Left colon (tissue), 2 donors: Measurements from ENCODE around the gene PRDX1. TPM values are rescaled to one million over a fixed set of nuclear protein-coding genes. Genes with fewer than 3 reads are reported as not detected.
"Not testable (repeated sequence)": the region's sequence is repeated elsewhere in the genome, so short reads cannot be mapped to it uniquely, and the experiment has no call there.

Experiments
- ATAC-seq: fragments of 200-7000 bp; cut with Tn5 transposase; one replicate; pipeline ENCODE4 v1.9.1; 2020; ENCODE audit warnings: mild to moderate bottlenecking, moderate library complexity
- DNase-seq, 2 donors: peaks; one replicate each; pipeline ENCODE4 v3.0.0-alpha.2; 2020
- intact Hi-C, 2 donors: fragments of 100-400 bp; cut with DNase I in 1 of 2; cut with micrococcal nuclease in 1 of 2; formaldehyde crosslinking; loops; one replicate each; pipeline versions ENCODE4 v1.11.2 to v1.14.0; 2022; cut with DNase I, micrococcal nuclease
- total RNA-seq, 2 donors: library from RNA; stranded (reverse); fragmentation: NEBNext Ultra II Directional; extraction: Animal tissue kit (Norgen Biotek cat#: 25700); gene quantifications; one replicate each; pipeline ENCODE4 v1.2.1, GENCODE V29; 2021
- donor health status: DM: no; HTN: no; CAD: no.
- donor health status: DM: yes; HTN: yes; CAD: no.

The PRDX1 gene
- total RNA-seq, 2 donors from 2014 or later, result 286 to 299 TPM

DNA sequence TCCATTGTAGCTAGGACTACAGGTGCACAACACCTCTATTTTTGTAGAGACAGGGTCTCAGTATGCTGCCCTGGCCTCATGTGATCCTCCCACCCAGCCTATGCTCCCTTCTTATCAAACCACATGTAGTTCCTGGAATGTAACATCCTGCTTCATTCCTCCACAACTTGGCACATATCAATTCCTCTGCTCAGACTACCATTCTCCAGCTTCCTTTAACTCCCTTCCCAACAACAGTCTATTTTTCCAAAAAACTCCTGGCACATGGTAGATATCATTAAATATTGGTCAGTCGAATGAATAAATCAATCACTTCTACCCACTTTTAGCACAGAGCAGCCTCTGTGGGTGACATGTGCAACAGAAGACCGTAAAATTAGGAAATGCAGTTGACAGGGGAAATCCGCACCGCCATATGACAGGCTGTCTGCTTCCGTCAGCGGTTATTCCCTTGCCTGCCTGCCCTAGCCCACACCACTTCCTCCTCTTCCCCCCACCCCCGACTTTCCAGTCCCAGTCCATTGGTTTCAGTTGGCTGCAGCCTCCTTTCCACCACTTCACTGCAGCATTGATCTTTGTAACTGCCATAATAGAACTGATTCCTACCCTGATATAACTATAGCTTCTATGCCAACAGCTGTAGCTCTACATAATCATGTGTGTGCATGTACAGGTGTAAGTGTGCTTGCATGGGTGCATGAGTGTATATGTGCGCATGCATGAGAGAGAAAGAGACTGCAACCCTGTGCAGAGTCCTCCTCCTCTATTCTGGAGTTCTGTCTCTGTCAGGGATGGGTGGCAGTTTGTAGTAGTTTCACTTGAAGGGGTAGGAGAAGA is 22.1 kb upstream of the PRDX1 start:
- intact Hi-C loops, result no loop called here
- no peak for ATAC-seq
- DNase-seq, result peak; percentile 53 to 64

DNA sequence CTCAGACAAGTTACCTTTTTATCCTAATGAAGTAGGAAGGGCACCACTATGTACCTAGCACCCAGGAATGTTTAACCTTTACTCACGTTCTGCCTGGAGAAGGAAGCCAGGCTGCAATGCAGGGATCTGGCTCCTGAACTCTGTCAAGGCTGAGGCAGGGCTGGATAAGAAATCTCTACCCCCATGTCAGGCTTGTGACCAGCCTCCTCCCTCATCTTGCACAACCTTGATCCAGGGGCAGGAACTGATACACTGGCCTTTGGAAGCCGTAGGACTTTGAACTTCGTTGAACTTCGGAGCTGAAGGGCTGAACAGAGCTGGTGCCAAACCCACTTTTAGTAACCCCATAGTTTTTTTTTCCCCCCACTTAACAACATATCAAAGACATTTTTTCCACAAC is 20.9 kb upstream of the PRDX1 start:
- intact Hi-C loops, result no loop called here
- peak; percentile 96 for ATAC-seq
- peak; percentile 42 to 71 for DNase-seq

DNA sequence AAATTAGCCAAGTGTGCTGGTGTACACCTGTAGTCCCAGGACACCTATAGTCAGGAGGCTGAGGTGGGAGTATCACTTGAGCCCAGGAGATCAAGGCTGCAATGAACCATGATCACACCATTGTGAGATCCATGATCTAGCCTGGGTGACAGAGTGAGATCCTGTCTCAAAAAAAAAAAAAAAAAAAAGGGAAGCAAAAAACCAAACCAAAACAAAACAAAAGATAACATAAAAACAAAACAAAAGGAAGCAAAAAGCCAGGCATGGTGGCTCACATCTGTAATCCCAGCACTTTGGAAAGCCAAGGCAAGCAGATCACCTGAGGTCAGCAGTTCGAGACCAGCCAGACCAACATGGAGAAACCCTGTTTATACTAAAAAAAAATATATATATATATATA is 19.5 kb upstream of the PRDX1 start:
- ATAC-seq (no peak), DNase-seq (no peak)
- intact Hi-C loops, result no loop called here

DNA sequence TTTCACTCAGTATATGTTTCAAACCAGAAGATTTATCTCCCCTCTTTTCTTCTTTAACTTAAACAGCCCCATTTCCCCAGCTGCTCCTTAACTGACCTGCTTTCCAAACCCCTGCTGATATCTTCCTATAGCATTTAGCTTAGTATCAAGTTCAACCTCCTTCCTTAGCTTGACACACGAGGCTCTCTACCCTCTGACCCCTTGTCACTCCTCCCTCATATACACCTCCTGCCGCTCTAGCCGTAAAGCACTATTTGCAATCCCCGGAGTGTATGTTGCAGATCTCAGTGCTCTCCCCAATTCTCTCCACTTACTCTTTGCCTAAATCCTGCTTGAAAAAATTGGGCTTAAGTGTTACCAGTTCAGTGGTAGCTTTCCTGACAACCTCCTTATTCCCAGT is 15.2 kb upstream of the PRDX1 start:
- ATAC-seq, result no peak
- intact Hi-C loops, result no loop called here
- no peak for DNase-seq

DNA sequence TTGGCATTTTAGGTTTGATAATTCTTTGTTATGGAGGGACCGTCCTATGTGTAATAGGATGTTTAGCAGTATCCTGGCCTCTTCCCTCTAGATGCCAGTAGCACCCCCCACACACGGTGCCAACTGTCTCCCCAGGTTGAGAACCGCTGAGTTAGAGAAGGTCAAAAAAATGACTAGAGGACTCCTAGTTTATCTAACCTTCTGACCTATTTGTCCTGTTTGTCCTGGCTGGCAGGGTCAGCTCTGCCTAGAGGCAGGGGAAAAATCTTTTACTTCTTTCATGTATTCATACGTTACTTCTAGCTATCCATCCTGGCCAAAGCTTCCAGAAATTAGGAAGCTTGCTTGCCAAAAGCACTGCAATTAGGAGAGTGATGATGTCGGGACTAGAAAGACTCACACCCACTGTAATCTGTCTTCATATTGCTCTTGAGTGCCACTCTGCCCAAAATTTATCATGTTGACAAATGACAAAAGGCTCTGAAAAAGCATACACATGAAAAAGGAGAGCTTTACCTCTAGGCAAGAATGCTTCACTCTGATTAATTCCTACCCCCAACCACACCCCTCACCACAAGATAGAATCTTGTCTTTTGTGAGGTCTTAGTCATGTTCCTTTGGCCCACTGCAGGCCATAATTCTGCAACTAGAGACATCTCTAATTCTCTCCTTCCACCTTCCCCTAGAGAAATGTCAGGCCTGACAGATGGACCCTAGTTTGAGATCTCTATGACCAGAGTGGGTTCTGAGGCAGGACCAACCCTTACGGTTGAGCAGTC is 14.5 kb upstream of the PRDX1 start:
- ATAC-seq, result no peak
- no peak for DNase-seq
- intact Hi-C loops, result no loop called here

DNA sequence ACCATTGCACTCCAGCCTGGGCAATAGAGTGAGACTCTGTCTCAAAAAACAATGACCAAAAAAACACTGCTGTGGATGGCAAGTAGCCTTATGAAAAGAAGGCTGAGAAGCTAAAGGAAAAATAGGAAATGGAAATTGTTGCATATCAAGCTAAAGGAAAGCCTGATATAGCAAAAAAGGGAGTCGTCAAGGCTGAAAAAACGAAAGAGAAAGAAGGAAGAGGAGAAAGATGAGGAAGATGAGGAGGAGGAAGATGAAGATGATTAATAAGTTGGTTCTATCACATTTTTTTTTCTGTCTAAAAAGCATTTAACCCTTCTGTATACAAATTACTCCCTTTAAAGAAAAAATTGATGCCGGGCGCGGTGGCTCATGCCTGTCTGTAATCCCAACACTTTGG is 10.2 kb upstream of the PRDX1 start:
- intact Hi-C loops, result no loop called here
- no peak for DNase-seq
- no peak for ATAC-seq

DNA sequence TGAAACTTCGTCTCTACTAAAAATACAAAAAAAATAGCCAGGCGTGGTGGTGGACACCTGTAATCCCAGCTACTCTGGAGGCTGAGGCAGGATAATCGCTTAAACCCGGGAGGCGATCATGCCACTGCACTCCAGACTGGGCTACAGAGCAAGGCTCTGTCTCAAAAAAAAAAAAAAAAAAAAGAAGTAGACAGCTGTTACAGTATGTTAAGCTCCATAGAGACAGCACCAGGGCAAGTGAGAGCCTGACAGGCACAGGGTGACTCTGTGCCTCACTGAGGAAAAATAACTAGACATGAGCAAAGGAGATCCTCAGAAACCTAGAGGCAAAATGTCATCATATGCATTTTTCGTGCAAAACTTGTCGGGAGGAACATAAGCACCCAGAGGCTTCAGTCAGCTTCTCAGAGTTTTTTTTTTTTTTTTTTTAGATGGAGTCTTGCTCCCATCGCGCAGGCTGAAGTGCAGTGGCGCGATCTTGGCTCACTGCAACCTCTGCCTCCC is 9.0 kb upstream of the PRDX1 start:
- intact Hi-C loops, result no loop called here
- no peak for ATAC-seq
- DNase-seq, result no peak

DNA sequence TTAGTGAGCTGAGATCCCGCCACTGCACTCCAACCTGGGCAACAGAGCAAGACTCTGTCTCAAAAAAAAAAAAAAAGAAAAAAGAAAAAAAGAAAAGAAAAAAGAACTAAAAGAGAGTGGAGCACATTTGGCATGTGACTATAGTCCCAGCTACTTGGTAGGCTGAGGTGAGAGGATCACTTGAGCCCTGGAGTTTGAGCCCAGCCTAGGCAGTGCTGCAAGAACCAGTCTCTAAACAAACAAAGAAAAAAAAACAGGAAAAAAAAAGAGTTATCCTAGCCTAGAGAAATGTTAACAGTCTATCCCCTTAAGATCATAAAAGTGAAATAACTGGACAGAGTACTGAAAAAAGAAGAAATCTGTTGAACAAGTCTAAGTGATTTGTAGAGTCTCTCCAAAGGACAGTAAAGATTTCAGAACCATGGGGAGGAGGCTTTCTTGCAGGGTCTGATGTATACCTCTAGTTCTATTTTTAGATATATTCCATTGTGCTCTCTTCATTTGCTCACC is 4.5 kb upstream of the PRDX1 start:
- intact Hi-C loops, result no loop called here
- peak in 1 of 2 donors; percentile 56 for DNase-seq
- ATAC-seq, result peak; percentile 53

DNA sequence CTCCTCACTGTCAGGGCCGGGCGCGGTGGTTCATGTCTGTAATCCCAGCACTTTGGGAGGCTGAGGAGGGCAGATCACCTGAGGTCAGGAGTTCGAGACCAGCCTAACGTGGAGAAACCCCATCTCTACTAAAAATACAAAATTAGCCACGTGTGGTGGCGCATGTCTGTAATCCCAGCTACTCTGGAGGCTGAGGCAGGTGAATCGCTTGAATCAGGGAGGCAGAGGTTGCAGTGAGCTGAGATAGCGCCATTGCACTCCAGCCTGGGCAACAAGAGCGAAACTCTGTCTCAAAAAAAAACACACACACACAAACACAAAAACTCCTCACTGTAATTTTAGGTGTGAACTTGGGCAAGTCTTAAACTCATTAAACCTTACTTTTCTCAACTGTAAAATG is 2.3 kb upstream of the PRDX1 start:
- DNase-seq, ATAC-seq, intact Hi-C loops: not testable (repeated sequence)

DNA sequence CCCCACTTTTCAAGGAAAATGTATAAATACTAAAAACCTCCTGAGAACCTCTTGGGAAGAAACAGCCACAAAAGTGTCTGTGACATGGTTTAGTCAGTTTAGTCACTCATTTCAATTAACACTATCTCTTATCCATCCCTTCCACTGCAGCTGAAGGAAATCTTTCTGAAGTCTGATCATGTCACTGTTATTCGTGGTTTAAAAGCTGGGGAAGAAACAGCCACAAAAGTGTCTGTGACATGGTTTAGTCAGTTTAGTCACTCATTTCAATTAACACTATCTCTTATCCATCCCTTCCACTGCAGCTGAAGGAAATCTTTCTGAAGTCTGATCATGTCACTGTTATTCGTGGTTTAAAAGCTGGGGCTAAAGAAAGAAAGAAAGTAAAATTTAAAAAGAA is 1.8 kb upstream of the PRDX1 start:
- DNase-seq, intact Hi-C loops, ATAC-seq: not testable (repeated sequence)

DNA sequence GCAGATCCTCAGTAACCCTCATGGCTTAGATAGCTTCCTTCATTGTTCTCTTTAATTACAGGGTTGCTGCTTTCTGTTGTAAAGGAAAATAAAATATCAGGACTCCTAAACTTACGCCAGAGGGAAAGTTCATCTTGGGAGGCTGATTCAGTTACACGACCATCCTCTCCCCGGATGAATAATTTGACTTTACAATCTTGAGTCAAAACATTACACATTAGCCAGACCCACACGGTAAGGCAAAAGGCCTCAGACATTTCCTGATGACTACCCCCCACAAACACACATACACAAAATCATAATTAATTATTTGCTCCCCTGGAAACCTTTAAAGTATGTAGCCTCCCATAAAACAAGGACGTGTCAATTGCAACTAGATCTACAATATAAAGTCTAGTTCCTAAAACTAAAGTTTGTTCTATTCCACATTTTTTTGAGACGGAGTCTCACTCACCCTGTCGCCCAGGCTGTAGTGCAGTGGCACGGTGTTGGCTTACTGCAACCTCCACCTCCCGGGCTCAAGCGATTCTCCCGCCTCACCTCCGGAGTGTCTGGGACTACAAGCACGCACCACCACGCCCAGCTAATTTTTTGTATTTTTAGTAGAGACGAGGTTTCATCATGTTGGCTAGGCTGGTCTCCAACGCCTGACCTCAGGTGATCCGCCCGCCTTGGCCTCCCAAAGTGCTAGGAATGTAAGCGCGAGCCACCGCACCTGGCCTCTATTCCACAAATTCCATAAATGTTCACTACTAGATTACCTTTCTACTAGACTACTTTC is 830 bp upstream of the PRDX1 start:
- intact Hi-C loops, result no loop called here
- no peak for ATAC-seq
- no peak for DNase-seq

DNA sequence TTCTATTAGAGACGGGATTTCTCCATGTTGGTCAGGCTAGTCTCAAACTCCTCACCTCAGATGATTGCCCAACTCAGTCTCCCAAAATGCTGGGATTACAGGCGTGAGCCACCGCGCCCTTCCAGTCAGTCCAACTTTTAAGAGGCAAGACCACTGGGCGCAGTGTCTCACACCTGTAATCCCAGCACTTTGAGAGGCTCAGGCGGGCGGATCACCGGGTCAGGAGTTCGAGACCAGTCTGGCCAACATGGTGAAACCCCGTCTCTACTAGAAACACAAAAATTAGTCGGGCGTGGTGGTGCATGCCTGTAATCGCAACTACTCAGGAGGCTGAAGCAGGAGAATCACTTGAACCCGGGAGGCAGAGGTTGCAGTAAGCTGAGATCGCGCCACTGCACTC is 1.9 kb downstream of the PRDX1 start:
- intact Hi-C loops, result loop anchor here in 1 of 2 donors (10.0 kb wide), 1 partner anchor 45 kb away; no protein-coding TSS in a partner anchor
- DNase-seq, ATAC-seq: not testable (repeated sequence)

DNA sequence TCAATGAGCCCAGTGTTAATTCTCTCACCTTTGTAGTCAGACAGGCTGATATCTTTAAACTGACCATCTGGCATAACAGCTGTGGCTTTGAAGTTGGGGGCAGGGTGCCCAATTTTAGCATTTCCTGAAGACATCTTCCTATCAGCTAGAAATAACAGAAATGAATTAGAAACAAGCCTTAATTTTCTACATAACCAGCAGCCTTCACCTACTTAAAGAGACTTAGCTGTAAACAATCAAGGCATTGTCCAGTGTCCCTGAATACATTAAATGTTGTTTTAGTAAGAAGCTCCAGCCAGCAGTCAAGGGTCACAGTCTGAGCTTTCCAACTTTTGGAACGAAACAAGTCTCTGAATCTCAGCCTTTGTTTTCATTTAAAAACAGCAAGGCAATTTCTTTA is 2.8 kb downstream of the PRDX1 start:
- intact Hi-C loops, result loop anchor here in 1 of 2 donors (10.0 kb wide), 1 partner anchor 46 kb away; no protein-coding TSS in a partner anchor
- ATAC-seq (no peak), DNase-seq (no peak)

DNA sequence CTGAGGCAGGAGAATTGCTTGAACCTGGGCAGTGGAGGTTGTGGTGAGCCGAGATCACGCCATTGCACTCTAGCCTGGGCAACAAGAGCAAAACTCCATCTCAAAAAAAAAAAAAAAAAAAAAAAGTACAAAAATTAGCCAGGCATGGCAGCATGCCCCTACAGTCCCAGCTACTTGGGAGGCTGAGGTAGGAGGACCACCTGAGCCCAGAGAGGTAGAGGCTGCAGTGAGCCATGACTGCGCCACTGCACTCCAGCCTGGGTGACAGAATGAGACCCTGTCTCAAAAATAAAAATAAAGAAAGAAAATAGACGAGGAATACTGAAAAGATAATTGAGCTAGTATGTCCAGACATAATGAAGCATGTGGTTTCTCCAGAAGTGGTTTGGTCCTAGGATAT is 3.3 kb downstream of the PRDX1 start:
- not testable (repeated sequence) for DNase-seq, ATAC-seq
- intact Hi-C loops, result loop anchor here in 1 of 2 donors (10.0 kb wide), 1 partner anchor 46 kb away; no protein-coding TSS in a partner anchor

DNA sequence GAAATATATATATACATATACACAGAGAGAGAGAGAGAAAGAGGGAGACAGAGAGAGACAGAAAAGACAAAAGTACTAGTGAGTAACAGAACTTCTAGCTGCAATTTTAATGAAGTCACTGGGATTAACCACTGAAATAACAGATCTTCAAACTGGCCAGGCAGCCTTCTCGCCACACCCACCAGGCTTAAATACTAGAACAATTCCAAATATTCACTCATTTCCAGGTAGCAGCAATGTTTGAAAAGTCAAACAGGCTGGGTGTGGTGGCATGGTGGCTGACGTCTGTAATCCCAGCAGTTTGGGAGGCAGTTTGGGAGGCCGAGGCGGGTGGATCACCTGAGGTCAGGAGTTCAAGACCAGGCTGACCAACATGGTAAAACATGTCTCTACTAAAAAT is 5.2 kb downstream of the PRDX1 start:
- intact Hi-C loops, result loop anchor here in 1 of 2 donors (10.0 kb wide), 1 partner anchor 48 kb away; no protein-coding TSS in a partner anchor
- no peak for DNase-seq
- no peak for ATAC-seq

DNA sequence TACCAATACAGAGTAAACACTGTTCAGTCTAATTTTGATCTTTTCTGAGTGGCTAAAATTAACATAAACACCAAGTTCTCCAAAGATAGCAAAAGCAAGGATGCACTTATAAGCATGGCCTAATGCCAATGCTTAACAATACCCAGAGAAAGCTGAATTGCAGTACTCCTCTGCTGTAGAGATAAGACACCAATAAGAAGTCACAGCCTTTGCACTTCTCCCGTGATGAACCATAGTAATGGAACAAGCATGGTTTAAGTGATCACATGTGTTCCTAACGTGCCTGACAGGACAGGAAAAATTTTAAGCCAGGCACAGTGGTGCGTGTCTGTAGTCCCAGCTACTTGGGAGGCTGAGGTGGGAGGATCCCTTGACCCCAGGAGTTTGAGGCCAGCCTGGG is 5.6 kb downstream of the PRDX1 start:
- peak; percentile 49 for ATAC-seq

DNA sequence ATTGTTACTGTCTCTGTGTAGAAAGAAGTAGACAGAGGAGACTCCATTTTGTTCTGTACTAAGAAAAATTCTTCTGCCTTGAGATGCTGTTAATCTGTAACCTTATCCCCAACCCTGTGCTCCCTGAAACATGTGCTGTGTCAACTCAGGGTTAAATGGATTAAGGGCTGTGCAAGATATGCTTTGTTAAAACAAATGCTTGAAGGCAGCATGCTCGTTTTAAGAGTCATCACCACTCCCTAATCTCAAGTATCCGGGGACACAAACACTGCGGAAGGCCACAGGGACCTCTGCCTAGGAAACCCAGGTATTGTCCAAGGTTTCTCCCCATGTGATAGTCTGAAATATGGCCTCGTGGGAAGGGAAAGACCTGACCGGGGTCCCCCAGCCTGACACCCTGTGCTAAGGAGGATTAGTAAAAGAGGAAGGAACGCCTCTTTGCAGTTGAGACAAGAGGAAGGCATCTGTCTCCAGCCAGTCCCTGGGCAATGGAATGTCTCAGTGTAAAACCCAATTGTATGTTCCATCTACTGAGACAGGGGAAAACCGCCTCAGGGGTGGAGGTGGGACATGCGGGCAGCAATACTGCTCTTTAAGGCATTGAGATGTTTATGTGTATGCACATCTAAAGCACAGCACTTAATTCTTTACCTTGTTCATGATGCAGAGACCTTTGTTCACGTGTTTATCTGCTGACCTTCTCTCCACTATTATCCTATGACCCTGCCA is 8.0 kb downstream of the PRDX1 start:
- ATAC-seq, DNase-seq: not testable (repeated sequence)
- intact Hi-C loops, result loop anchor here (5.0 to 10.0 kb wide), 2 partner anchors 51 to 59 kb away; no protein-coding TSS in a partner anchor

More for the DNA sequence above, 5.6 kb downstream of the PRDX1 start:
- no peak for DNase-seq
- intact Hi-C loops, result loop anchor here in 1 of 2 donors (10.0 kb wide), 1 partner anchor 49 kb away; no protein-coding TSS in a partner anchor

DNA sequence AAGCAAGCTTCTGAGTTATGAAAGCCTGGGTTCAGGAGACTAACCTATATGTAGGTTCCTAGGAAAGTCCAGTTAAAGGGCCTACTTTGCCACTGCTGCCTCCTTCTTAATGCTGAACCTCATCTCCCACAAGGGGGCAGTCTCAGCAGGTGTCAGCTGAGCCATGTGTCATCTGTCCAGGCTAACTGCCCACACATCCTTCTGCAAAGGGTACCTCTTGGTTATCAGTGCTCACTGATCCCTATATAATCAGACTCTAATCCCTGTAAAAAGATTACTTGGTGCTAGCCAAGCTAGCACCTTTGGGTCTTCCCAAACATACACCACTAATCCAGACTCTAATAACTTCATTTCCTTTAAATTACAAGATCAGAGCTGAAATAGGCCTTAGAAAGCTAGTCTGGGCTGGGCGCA is 9.0 kb downstream of the PRDX1 start:
- intact Hi-C loops, result loop anchor here (5.0 to 10.0 kb wide), 2 partner anchors 52 to 60 kb away; no protein-coding TSS in a partner anchor
- DNase-seq, result peak; percentile 49 to 70

More for the DNA sequence above, 9.0 kb downstream of the PRDX1 start:
- ATAC-seq, result peak; percentile 67
